B cell (primary cell): ENCODE measurements around the gene AFF3. TPM values are rescaled to one million over a fixed set of nuclear protein-coding genes. Genes with fewer than 3 reads are reported as not detected.
A peak's percentile ranks its signal among the peaks of the same experiment; 100 is the strongest.

Experiments
- ATAC-seq: fragments of 200-7000 bp; cut with Tn5 transposase; one replicate; pipeline ENCODE4 v1.10.0; 2021; ENCODE audit warnings: low read depth, mild to moderate bottlenecking, moderate number of reproducible peaks, moderate library complexity
- CTCF ChIA-PET: fragments of 350-600 bp; sonication (Branson Sonifier 250); formaldehyde crosslinking; loops from one replicate; lab custom pipeline; 2021; ENCODE audit warnings: antibody characterized with exemption, inconsistent platforms; lab: Charles Lee
- POLR2A ChIA-PET: fragments of 350-600 bp; sonication (Branson Sonifier 250); formaldehyde crosslinking; loops from one replicate; lab custom pipeline; 2021; ENCODE audit warnings: antibody characterized with exemption; lab: Charles Lee
- DNase-seq: peaks from one replicate; pipeline ENCODE4 v3.0.0; 2013
- H2AFZ ChIP-seq: 2 replicates; pipeline ENCODE4 v1.6.1; 2012; ENCODE audit warnings: mild to moderate bottlenecking, low read depth, low read length; ENCODE audit not compliant: insufficient read depth, poor library complexity, severe bottlenecking
- H3K27ac ChIP-seq, 2 donors: 1 replicate in 1 of 2; 2 replicates in 1 of 2; pipeline ENCODE4 v1.5.1; 2012 to 2013; ENCODE audit warnings: low read length in 2 of 2, mild to moderate bottlenecking in 2 of 2, moderate library complexity in 1 of 2
- H3K27me3 ChIP-seq, 4 experiments: fragments of 200-600 bp in 1 of 4; sonication (generic) in 1 of 4; replicated peaks in 1 of 4; 1 replicate in 2 of 4; 2 replicates in 2 of 4; pipeline versions ENCODE4 v1.6.1 to v1.7.0; 2013 to 2016; ENCODE audit warnings: low read length in 3 of 4, mild to moderate bottlenecking in 2 of 4, mixed read lengths in 1 of 4, moderate library complexity in 1 of 4; ENCODE audit not compliant: insufficient read depth in 4 of 4, control insufficient read depth in 3 of 4; ENCODE audit errors: control extremely low read depth in 1 of 4
- H3K36me3 ChIP-seq, 2 experiments: replicated peaks in 1 of 2; 1 replicate in 1 of 2; 2 replicates in 1 of 2; pipeline versions ENCODE4 v1.6.1 to v1.7.1; 2013; ENCODE audit warnings: low read length in 1 of 2; ENCODE audit not compliant: insufficient read depth in 2 of 2, control insufficient read depth in 1 of 2; ENCODE audit errors: control extremely low read depth in 1 of 2, extremely low read depth in 1 of 2
- H3K4me1 ChIP-seq, 2 donors: fragments of 200-600 bp in 1 of 2; sonication (generic) in 1 of 2; 1 replicate in 1 of 2; 2 replicates in 1 of 2; pipeline versions ENCODE4 v1.5.1 to v1.6.1; 2013 to 2017; ENCODE audit warnings: low read length in 2 of 2; ENCODE audit not compliant: control insufficient read depth in 2 of 2, insufficient read depth in 2 of 2
- H3K4me2 ChIP-seq: replicated peaks from 2 replicates; pipeline ENCODE3; 2012; ENCODE audit warnings: mild to moderate bottlenecking, low read depth, low read length; ENCODE audit not compliant: poor library complexity, severe bottlenecking
- H3K4me3 ChIP-seq, 5 experiments: fragments of 200-600 bp in 1 of 5; sonication (generic) in 1 of 5; 1 replicate in 3 of 5; 2 replicates in 2 of 5; pipeline versions ENCODE4 v1.5.1 to v1.7.0; 2011 to 2016; ENCODE audit warnings: low read length in 4 of 5, mild to moderate bottlenecking in 4 of 5, low read depth in 2 of 5, control low read depth in 1 of 5, moderate library complexity in 1 of 5; ENCODE audit not compliant: insufficient read depth in 1 of 5; ENCODE audit errors: control extremely low read depth in 1 of 5, extremely low read depth in 1 of 5
- H3K79me2 ChIP-seq: fragments of 200-600 bp; sonication (generic); one replicate; pipeline ENCODE4 v1.6.0; 2016; ENCODE audit warnings: low read length; ENCODE audit not compliant: control insufficient read depth, insufficient read depth
- H3K9ac ChIP-seq: fragments of 200-600 bp; sonication (generic); 2 replicates; pipeline ENCODE4 v1.6.1; 2017; ENCODE audit warnings: mild to moderate bottlenecking, low read length, moderate library complexity
- H3K9me3 ChIP-seq, 3 donors: one replicate each; pipeline versions ENCODE4 v1.6.1 to v1.7.1; 2013; ENCODE audit warnings: low read length in 2 of 3; ENCODE audit not compliant: control insufficient read depth in 2 of 3, insufficient read depth in 1 of 3; ENCODE audit errors: control extremely low read depth in 1 of 3
- H4K20me1 ChIP-seq: 2 replicates; pipeline ENCODE4 v1.6.0; 2012; ENCODE audit warnings: mild to moderate bottlenecking, low read length; ENCODE audit not compliant: insufficient read depth, control insufficient read depth, poor library complexity, severe bottlenecking
- H3K27ac Mint-ChIP-seq: one replicate; pipeline ENCODE4 v1.8.0; 2021; ENCODE audit warnings: mixed read lengths
- H3K27me3 Mint-ChIP-seq: one replicate; pipeline ENCODE4 v1.8.0; 2021; ENCODE audit warnings: mixed read lengths
- H3K4me1 Mint-ChIP-seq: one replicate; pipeline ENCODE4 v1.8.0; 2021; ENCODE audit warnings: mixed read lengths
- H3K4me3 Mint-ChIP-seq: one replicate; pipeline ENCODE4 v1.8.0; 2021; ENCODE audit warnings: mixed read lengths
- H3K9me3 Mint-ChIP-seq: one replicate; pipeline ENCODE4 v1.8.0; 2022; ENCODE audit warnings: mixed read lengths; ENCODE audit not compliant: insufficient read depth
- EZH2 ChIP-seq: IDR thresholded peaks from 2 replicates; pipeline ENCODE4 v1.6.1; 2012; ENCODE audit warnings: borderline replicate concordance, low read depth, mild to moderate bottlenecking, moderate library complexity, low read length; ENCODE audit not compliant: insufficient read depth, poor library complexity, severe bottlenecking
- WGBS: methylation state at CpG from one replicate; pipeline ENCODE4 v1.1.5; 2013; ENCODE audit warnings: missing lambda C conversion rate; ENCODE audit not compliant: insufficient coverage; 5-methylcytosine and 5-hydroxymethylcytosine counted together
- intact Hi-C: fragments of 100-400 bp; cut with micrococcal nuclease; formaldehyde crosslinking; loops from one replicate; pipeline ENCODE4 v1.10.0; 2022
- polyA plus RNA-seq: library from polyadenylated mRNA; depleted of rRNA; stranded (reverse); fragments of >200 nt; gene quantifications from 2 replicates; pipeline ENCODE4 v1.2.3, GENCODE V29; 2012
- total RNA-seq, 2 donors: library from RNA; stranded (reverse); fragments of 120-200 nt in 1 of 2; gene quantifications; 1 replicate in 1 of 2; 2 replicates in 1 of 2; pipeline versions ENCODE4 v1.2.3 to v1.2.4, GENCODE V29; 2013 to 2022
- TF ChIP-seq, protein P1 (sequence below): fragments of 200-600 bp; IDR thresholded peaks from one replicate; pipeline ENCODE4 v1.8.0; 2022; ENCODE audit warnings: antibody characterized with exemption, mild to moderate bottlenecking

The AFF3 gene
- total and polyA plus RNA-seq, 2 donors (not counting 1 experiment from before 2014, with no cell fraction given): 117 to 830 TPM

DNA sequence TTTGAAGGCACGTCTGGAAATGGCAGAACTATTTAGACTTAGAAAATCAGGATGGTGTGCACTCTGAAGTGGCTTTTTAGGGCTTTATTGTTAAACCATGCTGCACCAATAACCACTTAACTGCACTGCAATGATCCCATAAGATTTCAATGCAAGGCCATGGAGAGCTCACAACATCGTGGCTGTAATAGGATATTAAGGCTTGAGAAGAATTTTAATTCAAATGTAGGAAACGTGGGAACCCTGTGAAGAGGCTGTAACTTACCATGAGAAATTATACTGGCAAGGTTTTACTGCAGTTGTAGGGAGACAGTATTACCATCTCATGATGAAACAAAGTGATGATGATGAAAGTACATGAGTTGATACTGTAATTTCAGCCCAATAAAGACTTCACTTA, 242.5 kb downstream of the AFF3 start:
- Histone ChIP-seq H3K36me3 (peaks cover 2 to 34% of the 10 kb centered on the region in 2 experiments), H3K9ac (no peak overlapping the region), H3K4me3 (no peak overlapping the region), H3K27me3 (no peaks in the 10 kb centered on the region), H2AFZ (no peak overlapping the region), H4K20me1 (peaks cover 92% of the 10 kb centered on the region), H3K79me2 (peaks cover 83% of the 10 kb centered on the region), H3K27ac (no peak overlapping the region), H3K4me2 (no peak overlapping the region), H3K9me3 (no peaks in the 10 kb centered on the region), H3K4me1 (no peaks in the 10 kb centered on the region)
- no peak overlapping the region for H3K4me3 Mint-ChIP-seq
- no peaks in the 10 kb centered on the region for H3K9me3 Mint-ChIP-seq
- POLR2A ChIA-PET: interaction anchor here (0.6 kb wide), 1 partner anchor 12 kb away, joined by 4 read pairs; no protein-coding TSS in a partner anchor
- intact Hi-C loops: no loop called here
- no peak overlapping the region for H3K27ac Mint-ChIP-seq
- no peaks in the 10 kb centered on the region for H3K27me3 Mint-ChIP-seq
- CTCF ChIA-PET: no interaction called here
- ATAC-seq: no peak
- peaks cover 13% of the 10 kb centered on the region for H3K4me1 Mint-ChIP-seq
- TF ChIP-seq, protein P1, sequence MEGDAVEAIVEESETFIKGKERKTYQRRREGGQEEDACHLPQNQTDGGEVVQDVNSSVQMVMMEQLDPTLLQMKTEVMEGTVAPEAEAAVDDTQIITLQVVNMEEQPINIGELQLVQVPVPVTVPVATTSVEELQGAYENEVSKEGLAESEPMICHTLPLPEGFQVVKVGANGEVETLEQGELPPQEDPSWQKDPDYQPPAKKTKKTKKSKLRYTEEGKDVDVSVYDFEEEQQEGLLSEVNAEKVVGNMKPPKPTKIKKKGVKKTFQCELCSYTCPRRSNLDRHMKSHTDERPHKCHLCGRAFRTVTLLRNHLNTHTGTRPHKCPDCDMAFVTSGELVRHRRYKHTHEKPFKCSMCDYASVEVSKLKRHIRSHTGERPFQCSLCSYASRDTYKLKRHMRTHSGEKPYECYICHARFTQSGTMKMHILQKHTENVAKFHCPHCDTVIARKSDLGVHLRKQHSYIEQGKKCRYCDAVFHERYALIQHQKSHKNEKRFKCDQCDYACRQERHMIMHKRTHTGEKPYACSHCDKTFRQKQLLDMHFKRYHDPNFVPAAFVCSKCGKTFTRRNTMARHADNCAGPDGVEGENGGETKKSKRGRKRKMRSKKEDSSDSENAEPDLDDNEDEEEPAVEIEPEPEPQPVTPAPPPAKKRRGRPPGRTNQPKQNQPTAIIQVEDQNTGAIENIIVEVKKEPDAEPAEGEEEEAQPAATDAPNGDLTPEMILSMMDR: no peak
- TF ChIP-seq EZH2: no peak
- 100% methylated on average over 1 of the region's 3 CpGs for WGBS
- no peak for DNase-seq

DNA sequence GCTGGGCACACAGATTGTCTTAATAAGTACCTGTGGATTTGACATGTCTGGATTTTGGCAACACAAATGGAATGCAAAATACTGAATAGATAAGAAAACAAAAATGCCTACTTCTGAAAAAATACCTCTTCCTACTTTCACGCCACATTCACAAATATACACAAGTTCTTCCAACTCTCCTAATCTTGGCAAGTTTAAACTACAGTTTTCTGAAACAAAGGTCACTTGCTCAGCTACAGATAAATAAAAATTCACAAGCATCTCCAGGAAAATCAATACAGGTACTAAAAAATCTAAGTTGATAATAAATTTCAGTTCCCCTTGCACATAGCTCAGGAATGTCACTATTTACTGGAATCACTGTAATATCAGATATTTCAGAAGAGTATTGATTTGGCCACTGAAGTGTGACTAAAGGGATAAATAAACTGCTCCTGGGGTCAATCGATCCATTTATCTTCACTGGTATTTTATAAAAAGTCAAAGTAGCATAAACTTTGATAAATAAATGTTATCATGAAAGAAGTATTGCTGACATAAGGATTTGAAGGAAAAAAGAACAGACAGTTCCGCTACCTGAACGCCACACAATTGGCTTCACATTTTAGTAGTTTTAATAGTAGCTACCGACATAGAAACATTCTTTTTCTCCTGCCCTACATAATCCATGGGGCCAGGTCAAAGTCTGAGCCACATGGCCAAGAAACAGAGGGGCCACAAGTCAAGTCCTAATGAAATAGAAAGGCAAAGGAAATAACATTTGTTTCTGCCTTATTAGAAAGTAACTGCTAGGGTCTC, 243.1 kb downstream of the AFF3 start:
- peaks cover 3 to 33% of the 10 kb centered on the region in 2 experiments for H3K36me3 ChIP-seq
- no peaks in the 10 kb centered on the region for H3K4me1 ChIP-seq
- H3K4me3 ChIP-seq: no peak overlapping the region
- intact Hi-C loops: no loop called here
- WGBS: no CpG with 5 or more reads among the region's 5 CpGs
- no peak for ATAC-seq
- ChIA-PET POLR2A (no interaction called here), CTCF (no interaction called here)
- Mint-ChIP-seq H3K4me3 (no peak overlapping the region), H3K27ac (peak overlapping the region; percentile 59), H3K4me1 (peaks cover 13% of the 10 kb centered on the region), H3K27me3 (no peaks in the 10 kb centered on the region), H3K9me3 (no peaks in the 10 kb centered on the region)
- no peaks in the 10 kb centered on the region for H3K27me3 ChIP-seq
- no peak overlapping the region for H3K9ac ChIP-seq
- H3K9me3 ChIP-seq: no peaks in the 10 kb centered on the region
- DNase-seq: no peak
- H3K79me2 ChIP-seq: peaks cover 82% of the 10 kb centered on the region
- no peak overlapping the region for H2AFZ ChIP-seq
- H4K20me1 ChIP-seq: peaks cover 89% of the 10 kb centered on the region
- no peak overlapping the region for H3K27ac ChIP-seq
- TF ChIP-seq, protein P1: no peak
- no peak for TF ChIP-seq EZH2
- no peak overlapping the region for H3K4me2 ChIP-seq
